OCI-LY3 (cell line): ENCODE measurements around the gene BHLHA15.
A peak's percentile ranks its signal among the peaks of the same experiment; 100 is the strongest.

Experiments used
- H2AFZ ChIP-seq: fragments of 200-600, 300-600 bp; shearing (Covaris generic); 2 replicates; pipeline ENCODE4 v1.6.0; 2014; ENCODE audit warnings: antibody characterized with exemption, low read depth, low read length
- H3K27ac ChIP-seq: fragments of 200-600, 300-600 bp; sonication (generic); 2 replicates; pipeline ENCODE4 v1.5.1; 2014; ENCODE audit warnings: mild to moderate bottlenecking, low read length, moderate library complexity, mixed read lengths
- H3K27me3 ChIP-seq: fragments of 200-600, 300-600 bp; sonication (generic); 2 replicates; pipeline ENCODE4 v1.6.1; 2014; ENCODE audit warnings: low read depth, low read length, mixed read lengths
- H3K36me3 ChIP-seq: fragments of 200-600, 300-600 bp; sonication (generic); replicated peaks from 2 replicates; pipeline ENCODE3; 2014; ENCODE audit warnings: low read depth, low read length, mixed read lengths
- H3K4me1 ChIP-seq: fragments of 300-600, 200-600 bp; sonication (generic); 2 replicates; pipeline ENCODE4 v1.6.1; 2014; ENCODE audit warnings: low read length, mixed read lengths
- H3K4me2 ChIP-seq: fragments of 200-600, 300-600 bp; sonication (generic); 2 replicates; pipeline ENCODE4 v1.6.1; 2014; ENCODE audit warnings: low read length, mixed read lengths
- H3K4me3 ChIP-seq: fragments of 300-600, 200-600 bp; sonication (generic); 2 replicates; pipeline ENCODE4 v1.5.1; 2014; ENCODE audit warnings: antibody characterized with exemption, mild to moderate bottlenecking, low read length, moderate library complexity
- H3K79me2 ChIP-seq: fragments of 300-600, 200-600 bp; shearing (Covaris generic); 2 replicates; pipeline ENCODE4 v1.6.1; 2014; ENCODE audit warnings: mild to moderate bottlenecking, low read length, mixed read lengths
- H3K9ac ChIP-seq: fragments of 300-600, 200-600 bp; shearing (Covaris generic); 2 replicates; pipeline ENCODE4 v1.6.0; 2014; ENCODE audit warnings: mild to moderate bottlenecking, low read length, moderate library complexity
- H3K9me3 ChIP-seq: fragments of 200-600, 300-600 bp; shearing (Covaris generic); 2 replicates; pipeline ENCODE4 v1.6.1; 2014; ENCODE audit warnings: low read length, mixed read lengths; ENCODE audit not compliant: insufficient read depth
- H4K20me1 ChIP-seq: fragments of 200-600, 300-600 bp; sonication (generic); 2 replicates; pipeline ENCODE4 v1.6.1; 2016; ENCODE audit warnings: low read length, mixed read lengths; ENCODE audit not compliant: insufficient read depth
- EZH2phosphoT487 ChIP-seq: fragments of 200-600 bp; shearing (Covaris generic); IDR thresholded peaks from 2 replicates; pipeline ENCODE4 v1.6.1; 2018; ENCODE audit warnings: antibody characterized with exemption, mixed run types, low read depth
- TF ChIP-seq, protein P1 (sequence below): fragments of 200-600, 300-600 bp; sonication (generic); IDR thresholded peaks from 2 replicates; pipeline ENCODE4 v1.5.1; 2014; ENCODE audit warnings: antibody characterized with exemption, low read length, low read depth

BHLHA15 gene

DNA sequence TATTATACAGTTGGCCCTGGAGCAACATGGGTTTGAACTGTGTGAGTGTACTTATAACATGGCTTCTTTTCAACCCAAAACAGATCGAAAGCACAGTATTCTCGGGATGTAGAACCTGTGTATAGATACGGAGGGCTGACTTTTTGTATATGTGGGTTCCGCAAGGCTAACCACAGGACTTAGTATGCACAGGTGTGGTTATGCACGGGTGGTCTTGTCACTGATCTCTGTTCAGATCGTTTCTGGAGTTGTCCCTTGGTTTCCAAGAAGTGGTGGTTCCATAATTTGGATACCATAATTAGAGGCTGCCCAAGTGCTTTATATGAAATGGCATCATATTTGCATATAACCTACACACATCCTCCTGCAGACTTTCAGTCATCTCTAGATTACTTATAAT is 10.9 kb upstream of the BHLHA15 start:
- Histone ChIP-seq H3K36me3 (no peaks in the 10 kb centered on the region), H3K9me3 (no peaks in the 10 kb centered on the region), H3K27me3 (peaks cover 27% of the 10 kb centered on the region), H3K27ac (no peak overlapping the region), H3K4me3 (peak overlapping the region; percentile 26; the same call in 1 of the 2 replicates), H3K4me2 (peak overlapping the region; percentile 57), H2AFZ (no peak overlapping the region), H4K20me1 (peaks cover 74% of the 10 kb centered on the region), H3K4me1 (peaks cover 45% of the 10 kb centered on the region), H3K79me2 (no peaks in the 10 kb centered on the region), H3K9ac (no peak overlapping the region)
- no peak for TF ChIP-seq EZH2phosphoT487
- TF ChIP-seq, protein P1, sequence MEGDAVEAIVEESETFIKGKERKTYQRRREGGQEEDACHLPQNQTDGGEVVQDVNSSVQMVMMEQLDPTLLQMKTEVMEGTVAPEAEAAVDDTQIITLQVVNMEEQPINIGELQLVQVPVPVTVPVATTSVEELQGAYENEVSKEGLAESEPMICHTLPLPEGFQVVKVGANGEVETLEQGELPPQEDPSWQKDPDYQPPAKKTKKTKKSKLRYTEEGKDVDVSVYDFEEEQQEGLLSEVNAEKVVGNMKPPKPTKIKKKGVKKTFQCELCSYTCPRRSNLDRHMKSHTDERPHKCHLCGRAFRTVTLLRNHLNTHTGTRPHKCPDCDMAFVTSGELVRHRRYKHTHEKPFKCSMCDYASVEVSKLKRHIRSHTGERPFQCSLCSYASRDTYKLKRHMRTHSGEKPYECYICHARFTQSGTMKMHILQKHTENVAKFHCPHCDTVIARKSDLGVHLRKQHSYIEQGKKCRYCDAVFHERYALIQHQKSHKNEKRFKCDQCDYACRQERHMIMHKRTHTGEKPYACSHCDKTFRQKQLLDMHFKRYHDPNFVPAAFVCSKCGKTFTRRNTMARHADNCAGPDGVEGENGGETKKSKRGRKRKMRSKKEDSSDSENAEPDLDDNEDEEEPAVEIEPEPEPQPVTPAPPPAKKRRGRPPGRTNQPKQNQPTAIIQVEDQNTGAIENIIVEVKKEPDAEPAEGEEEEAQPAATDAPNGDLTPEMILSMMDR, result no peak

GRCh38 chr7:98202367-98203195 is 8.7 kb upstream of the BHLHA15 start:
- H3K36me3 ChIP-seq, result peaks cover 8% of the 10 kb centered on the region
- peaks cover 27% of the 10 kb centered on the region for H3K27me3 ChIP-seq
- H3K4me3 ChIP-seq, result peak overlapping the region; percentile 72
- peak overlapping the region; percentile 98 for H3K4me2 ChIP-seq
- no peaks in the 10 kb centered on the region for H3K79me2 ChIP-seq
- H3K4me1 ChIP-seq, result peaks cover 45% of the 10 kb centered on the region
- peak overlapping the region; percentile 61 for H3K9ac ChIP-seq
- H2AFZ ChIP-seq, result no peak overlapping the region
- TF ChIP-seq, protein P1, result no peak
- TF ChIP-seq EZH2phosphoT487, result peak; percentile 89
- no peaks in the 10 kb centered on the region for H3K9me3 ChIP-seq
- H3K27ac ChIP-seq, result peak overlapping the region; percentile 71
- H4K20me1 ChIP-seq, result peaks cover 64% of the 10 kb centered on the region

- peaks cover 60% of the 10 kb centered on the region for H4K20me1 ChIP-seq
- H3K79me2 ChIP-seq, result no peaks in the 10 kb centered on the region
- H3K36me3 ChIP-seq, result peaks cover 8% of the 10 kb centered on the region
- peaks cover 45% of the 10 kb centered on the region for H3K4me1 ChIP-seq
- no peak for TF ChIP-seq EZH2phosphoT487
- TF ChIP-seq, protein P1, result no peak
- H3K27me3 ChIP-seq, result peaks cover 27% of the 10 kb centered on the region
- H3K4me2 ChIP-seq, result peak overlapping the region; percentile 98
- no peaks in the 10 kb centered on the region for H3K9me3 ChIP-seq
- H3K27ac ChIP-seq, result peak overlapping the region; percentile 71
- no peak overlapping the region for H2AFZ ChIP-seq
- H3K9ac ChIP-seq, result peak overlapping the region; percentile 61
- peak overlapping the region; percentile 72 for H3K4me3 ChIP-seq
Observed at GRCh38 chr7:98203261-98203963, 7.8 kb upstream of the BHLHA15 start.

- no peak overlapping the region for H2AFZ ChIP-seq
- H3K27ac ChIP-seq, result no peak overlapping the region
- TF ChIP-seq, protein P1, result no peak
- no peak for TF ChIP-seq EZH2phosphoT487
- H3K4me1 ChIP-seq, result peaks cover 44% of the 10 kb centered on the region
- H3K27me3 ChIP-seq, result peaks cover 24% of the 10 kb centered on the region
- no peaks in the 10 kb centered on the region for H3K79me2 ChIP-seq
- no peak overlapping the region for H3K9ac ChIP-seq
- H3K9me3 ChIP-seq, result no peaks in the 10 kb centered on the region
- peaks cover 8% of the 10 kb centered on the region for H3K36me3 ChIP-seq
- peak overlapping the region; percentile 72 for H3K4me3 ChIP-seq
- peak overlapping the region; percentile 98 for H3K4me2 ChIP-seq
- H4K20me1 ChIP-seq, result peaks cover 58% of the 10 kb centered on the region
Observed at GRCh38 chr7:98203964-98204605, 7.2 kb upstream of the BHLHA15 start.
